Measurements from ENCODE around the gene TMEM163.
A peak's percentile ranks its signal among the peaks of the same experiment; 100 is the strongest.

The TMEM163 gene

DNA sequence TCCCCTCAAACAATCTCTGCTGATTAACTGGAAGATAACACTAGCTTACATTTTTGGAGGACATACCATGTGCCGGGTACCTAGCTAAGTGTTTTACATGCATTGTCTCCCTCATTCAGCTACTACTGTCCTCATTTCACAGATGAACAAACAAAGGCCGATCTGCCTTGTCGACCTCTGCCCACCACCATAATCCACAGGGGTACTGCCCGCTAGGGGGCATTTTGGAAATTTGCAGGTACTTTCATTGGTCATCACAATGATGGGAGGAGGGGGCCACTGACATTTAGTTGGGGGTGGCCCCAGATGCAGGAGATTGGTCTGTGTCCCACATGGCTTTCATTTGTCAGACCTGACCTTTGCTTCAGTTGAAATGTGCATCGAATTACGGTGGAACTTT, 3.9 kb upstream of the TMEM163 start:
- no peak for DNase-seq

DNA sequence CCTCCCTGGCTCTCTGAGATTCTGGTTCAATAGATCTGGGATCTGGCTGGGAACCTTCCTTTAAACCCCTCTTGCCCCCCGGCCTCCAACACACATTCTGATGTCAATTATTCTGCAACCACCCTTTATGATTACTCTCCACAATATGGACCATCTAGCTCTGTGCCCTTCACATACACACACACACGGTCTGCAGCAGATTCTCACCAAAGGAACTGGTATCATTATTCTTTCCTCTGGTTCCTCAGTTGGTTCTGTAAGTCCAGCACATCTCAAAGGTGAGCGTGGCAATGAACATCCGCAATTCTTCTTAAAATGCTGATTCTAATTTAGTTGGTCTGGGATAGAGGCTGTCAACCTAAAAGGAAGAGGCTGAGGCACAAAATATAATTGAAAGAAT, 2.8 kb upstream of the TMEM163 start:
- DNase-seq = no peak

DNA sequence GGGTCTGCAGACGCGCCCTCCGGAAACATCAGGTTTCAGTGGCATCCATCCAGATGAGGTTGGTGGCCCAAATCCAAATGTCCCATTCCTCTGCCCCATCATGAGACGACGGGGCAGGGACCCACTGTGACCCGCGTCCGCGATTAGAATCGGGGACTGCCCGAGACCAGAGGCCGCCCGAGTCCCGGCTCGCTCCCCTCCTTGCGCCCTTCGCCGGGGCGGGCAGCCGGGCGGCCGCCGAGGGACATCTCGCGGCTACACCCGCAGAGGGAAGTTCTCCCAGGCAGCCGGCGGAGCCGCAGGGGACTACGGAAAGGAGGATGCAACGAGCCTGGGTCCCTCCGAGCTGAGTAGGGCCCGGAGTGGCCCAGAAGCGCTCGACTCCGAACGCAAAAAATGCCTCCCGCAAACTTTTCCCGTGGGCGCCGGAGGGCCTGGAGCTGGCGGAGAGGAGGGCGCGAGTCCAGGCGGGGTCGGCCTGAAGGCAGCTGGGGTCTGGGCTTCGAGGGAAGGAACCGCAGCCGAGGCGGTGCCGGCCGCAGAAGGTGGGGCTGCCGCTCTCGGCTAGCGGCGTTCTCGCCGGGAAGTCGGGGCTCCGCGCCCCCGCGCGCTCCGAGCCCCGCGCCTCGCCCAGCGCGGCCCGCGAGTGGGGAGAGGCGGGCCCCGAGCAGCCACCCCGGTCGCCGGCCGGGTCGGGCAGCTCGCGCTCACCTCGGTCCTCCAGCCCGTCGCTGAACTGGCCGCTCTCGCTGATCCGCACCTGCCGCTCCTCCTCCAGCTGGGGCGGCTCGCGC, 580 bp downstream of the TMEM163 start:
- peak; percentile 82 for DNase-seq

GRCh38 chr2:134717286-134718022, 1.3 kb downstream of the TMEM163 start:
- DNase-seq = peak; percentile 75

DNA sequence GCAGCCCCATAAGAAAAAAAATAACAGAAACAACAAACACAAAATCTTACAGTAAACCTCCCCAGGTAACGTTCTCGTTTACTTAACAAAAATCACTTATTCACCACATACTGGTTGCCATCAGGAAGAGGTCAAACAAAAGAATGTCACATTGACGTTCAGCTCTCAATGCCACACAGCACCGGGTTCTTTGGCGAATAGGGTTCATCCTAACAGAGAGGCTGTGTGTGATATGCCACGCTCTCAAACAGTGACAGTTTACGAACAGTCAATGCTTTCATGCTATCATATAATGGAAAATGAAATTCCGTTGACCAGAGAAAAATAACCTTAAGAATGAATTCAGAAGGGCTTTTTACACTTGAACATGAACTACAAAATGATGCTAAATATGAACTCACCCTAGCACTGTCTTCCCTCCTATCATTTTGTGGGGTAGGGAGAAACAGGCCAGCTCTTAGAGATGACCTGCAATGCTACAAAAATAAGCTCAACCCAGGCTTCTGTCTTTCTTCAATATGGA, 2.0 kb downstream of the TMEM163 start:
- peak; percentile 48 for DNase-seq

DNA sequence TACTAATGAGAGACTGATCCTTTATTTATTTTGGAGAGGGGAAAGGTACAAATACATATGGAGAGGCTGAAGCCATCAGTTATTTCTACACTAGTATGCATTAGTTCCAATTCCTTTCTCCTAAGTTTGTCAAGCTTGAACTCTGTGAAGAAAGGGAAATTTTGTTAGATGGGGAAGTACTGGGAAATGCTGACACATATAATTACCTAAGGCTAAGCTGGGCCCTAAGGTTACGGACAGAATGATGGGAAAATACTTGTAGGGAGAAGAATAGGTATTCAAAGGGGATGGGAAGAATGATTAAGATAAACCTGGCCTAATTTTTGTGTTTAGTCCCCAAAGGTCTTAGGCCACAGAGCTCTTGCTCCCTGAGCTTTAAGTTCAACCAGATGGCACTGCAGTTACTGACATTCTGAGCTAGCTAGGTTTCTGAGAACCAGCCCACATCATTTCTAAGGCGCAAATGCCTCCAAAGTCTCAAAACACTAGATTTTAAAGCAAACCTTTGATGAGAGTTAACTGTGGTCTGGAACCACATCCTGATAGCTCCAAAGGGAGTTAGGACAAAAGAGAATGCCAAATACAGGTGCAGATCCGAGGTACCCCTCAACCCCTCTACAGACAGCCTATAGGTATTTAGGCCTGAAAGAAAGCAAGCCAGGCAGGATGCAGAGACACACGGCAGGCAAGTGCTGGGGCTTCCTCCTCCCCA, 2.7 kb downstream of the TMEM163 start:
- DNase-seq = no peak

- DNase-seq = no peak
These were observed 4.6 kb downstream of the TMEM163 start for GRCh38 chr2:134714228-134714627.

GRCh38 chr2:134713606-134714005, 5.2 kb downstream of the TMEM163 start:
- no peak for DNase-seq

- DNase-seq = no peak
These were observed 5.6 kb downstream of the TMEM163 start for GRCh38 chr2:134713176-134713575.

GRCh38 chr2:134712736-134713135, 6.1 kb downstream of the TMEM163 start:
- no peak for DNase-seq

DNA sequence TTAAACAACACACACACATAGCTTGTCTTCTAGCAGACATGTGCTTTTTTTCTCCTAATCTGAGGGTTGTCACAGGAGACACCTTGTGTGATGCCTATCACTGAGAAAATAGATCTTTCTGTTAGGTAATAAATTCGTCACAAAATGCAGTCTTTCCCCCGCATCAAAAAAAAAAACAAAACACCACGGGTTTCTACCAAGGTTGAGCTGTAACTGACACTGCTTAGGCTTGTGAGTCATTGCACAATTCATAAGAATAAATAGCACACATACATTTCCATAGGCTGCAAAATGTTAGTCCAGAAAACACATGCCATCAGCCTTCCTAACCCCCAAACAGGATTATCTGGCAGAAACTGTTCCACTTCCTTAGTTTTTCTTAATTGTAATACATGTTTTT, 6.5 kb downstream of the TMEM163 start:
- no peak for DNase-seq

GRCh38 chr2:134711692-134712091, 7.1 kb downstream of the TMEM163 start:
- DNase-seq = no peak

DNA sequence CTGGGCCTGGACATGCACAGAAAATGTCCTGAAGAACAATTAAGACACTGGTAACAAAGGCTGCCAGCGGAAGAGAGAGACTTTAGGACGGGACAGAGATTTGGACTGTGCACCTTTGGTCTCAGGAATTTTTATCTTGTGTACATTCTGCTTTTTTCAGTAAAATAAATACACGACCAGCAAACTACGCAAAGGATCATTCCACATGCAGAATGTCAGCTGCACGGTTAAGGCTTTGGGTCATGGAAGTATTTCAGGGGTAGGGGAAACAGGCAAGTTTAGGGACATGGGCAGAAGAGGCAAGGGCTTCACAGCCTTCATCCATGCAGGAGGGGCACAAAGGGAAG, 11.5 kb downstream of the TMEM163 start:
- no peak for DNase-seq

- DNase-seq = peak; percentile 32
These were observed 12.0 kb downstream of the TMEM163 start for GRCh38 chr2:134706587-134707329.

GRCh38 chr2:134705861-134706586, 12.8 kb downstream of the TMEM163 start:
- peak; percentile 81 for DNase-seq

GRCh38 chr2:134704173-134704572, 14.6 kb downstream of the TMEM163 start:
- no peak for DNase-seq

DNA sequence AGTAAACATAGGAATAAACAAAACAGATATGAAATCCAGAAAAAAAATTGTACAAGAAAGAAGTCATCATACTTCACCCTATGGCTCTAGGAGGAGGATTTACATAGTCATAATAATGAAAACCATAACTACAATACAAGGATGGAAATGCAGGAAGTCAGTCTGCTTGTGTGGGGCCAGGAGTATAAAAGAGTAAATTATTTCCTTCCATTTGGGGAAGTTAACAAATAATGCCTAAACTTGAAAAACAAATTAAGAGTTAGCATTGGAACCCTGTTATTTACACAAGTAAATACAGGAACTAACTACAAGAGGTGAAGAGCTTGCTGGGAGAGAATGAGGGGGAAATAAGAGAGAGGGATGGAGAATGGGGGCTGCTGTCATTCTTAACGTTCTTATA, 15.4 kb downstream of the TMEM163 start:
- no peak for DNase-seq

GRCh38 chr2:134700730-134701129, 18.1 kb downstream of the TMEM163 start:
- no peak for DNase-seq

DNA sequence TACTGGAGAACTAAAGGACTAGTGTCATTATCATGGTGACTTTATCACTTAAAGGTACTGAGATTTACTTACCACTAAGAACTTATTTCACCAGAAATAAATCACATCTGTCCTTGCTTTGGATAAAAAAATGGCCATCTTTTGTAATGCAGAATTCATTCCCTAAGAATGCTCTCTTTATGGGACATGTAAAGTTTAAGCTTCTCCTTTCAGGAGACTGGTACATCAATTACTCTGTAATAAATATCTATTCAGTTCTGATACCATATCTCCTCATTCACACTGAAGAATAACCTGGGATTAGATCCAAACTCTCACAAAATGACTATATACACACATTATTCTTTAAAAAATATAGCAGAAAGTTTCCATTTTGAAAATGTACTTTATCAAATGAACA, 24.4 kb downstream of the TMEM163 start:
- DNase-seq = no peak

- DNase-seq = no peak
These were observed 25.2 kb downstream of the TMEM163 start for GRCh38 chr2:134693359-134694330.

DNA sequence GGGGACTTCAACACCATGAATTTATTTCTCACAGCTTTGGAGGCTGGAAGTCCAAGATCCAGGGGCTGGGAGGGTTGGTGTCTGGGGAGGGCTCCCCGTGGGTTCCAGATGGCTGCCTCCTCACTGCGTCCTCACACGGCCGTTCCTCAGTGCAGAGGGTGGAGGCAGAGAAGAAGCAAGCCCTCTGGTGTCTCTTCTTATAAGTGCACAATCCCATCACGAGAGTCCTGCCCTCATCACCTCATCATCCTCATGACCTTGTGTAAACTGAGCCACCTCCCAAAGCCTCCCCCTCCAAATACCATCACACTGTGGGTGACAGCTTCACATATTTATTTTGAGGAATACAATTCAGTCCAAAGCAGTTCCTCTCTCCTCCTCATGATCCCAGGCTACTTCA, 26.3 kb downstream of the TMEM163 start:
- DNase-seq = no peak

All from retina (tissue), 1 donor.